ENCODE results near the gene KCNG2.

Gene KCNG2

DNA sequence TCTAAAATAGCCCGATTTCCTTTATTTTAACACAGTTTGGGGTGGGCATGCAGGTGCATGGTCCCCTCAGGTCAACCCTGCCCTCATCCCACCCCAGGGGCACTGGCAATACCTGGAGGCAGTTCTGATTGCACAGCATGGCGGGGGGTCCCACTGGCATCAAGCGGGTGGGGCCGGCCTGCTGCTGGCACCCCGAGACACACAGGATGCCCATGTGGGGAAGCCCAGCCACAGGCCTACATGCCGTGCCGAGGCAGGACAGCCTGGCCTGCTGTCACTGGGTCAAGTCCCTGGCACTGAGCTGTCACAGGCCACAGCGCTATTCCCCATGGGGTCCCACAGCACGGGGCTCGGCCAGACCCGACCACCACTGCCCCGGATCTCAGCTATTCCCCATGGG is 11.9 kb upstream of the KCNG2 start:
- no peak for DNase-seq (ENCODE audit: low read depth)

DNA sequence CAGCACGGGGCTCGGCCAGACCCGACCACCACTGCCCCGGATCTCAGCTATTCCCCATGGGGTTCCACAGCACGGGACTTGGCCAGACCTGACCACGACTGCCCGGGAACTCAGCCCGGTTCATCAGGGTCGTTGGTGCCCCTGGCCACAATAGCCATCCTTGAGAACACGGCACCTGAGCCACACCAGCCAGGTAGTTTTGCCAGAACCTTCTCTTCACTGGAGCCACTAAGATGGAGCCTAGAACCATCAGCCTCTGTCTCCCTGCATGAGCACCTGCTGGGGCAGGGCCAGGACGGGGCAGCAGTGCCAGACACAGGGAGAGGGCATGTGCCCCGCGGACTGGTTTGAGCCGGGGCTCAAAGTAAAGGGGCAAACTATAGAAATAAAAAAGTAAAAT is 11.4 kb upstream of the KCNG2 start:
- no peak for DNase-seq (ENCODE audit: low read depth)

DNA sequence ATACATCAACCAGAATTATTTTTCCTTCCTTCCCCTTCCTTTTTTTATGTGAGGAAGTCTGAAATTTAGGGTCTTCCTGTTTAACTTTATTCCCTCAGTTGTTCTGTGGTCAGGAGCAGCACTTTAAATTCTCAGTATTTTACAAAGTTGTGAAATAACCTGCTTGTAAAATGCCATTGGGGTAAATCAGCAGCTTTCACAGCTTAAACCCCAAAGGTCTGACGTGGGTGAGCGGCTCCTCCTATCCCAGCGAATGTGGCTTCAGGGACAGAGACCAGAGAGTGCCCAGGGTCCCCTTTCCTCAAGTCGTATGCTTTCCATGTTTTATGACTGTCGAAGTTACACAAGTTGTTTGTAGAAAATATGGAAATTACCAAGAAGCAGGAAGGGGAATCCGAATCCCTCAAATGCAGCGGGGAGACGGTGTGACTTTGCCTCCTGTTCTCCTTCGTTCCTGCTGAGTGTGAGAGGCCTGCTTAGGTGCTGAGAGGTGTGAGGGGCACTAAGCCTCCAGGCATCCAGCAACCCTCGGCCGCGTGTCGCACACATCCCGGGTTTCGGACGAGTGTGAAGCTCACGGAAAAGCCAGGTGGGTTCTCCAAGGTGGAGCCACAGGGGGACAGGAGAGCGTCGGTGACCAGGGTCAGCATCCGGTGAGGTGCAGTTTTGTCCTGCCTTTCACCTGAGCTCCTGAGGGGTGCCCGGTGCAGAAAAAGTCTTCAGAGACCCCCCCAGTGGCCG is 10.8 kb upstream of the KCNG2 start:
- peak; percentile 49 for DNase-seq (ENCODE audit: low read depth)

DNA sequence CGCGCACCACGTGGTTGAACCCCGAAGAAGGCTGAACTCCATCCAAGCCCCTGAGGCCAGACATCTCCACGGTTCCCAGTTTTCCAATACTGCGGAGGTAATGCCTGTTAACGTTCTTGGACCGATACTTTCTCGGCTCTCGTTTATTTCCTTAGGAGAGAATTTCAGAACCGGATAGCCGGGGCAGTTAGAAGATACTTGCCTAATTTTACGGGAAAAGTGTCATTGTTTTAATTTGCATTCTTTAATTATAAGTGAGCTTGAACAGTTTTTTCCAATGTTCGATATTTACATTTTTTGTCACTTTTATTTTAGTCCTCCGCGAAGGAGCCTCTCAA is 10.2 kb upstream of the KCNG2 start:
- no peak for DNase-seq (ENCODE audit: low read depth)

DNA sequence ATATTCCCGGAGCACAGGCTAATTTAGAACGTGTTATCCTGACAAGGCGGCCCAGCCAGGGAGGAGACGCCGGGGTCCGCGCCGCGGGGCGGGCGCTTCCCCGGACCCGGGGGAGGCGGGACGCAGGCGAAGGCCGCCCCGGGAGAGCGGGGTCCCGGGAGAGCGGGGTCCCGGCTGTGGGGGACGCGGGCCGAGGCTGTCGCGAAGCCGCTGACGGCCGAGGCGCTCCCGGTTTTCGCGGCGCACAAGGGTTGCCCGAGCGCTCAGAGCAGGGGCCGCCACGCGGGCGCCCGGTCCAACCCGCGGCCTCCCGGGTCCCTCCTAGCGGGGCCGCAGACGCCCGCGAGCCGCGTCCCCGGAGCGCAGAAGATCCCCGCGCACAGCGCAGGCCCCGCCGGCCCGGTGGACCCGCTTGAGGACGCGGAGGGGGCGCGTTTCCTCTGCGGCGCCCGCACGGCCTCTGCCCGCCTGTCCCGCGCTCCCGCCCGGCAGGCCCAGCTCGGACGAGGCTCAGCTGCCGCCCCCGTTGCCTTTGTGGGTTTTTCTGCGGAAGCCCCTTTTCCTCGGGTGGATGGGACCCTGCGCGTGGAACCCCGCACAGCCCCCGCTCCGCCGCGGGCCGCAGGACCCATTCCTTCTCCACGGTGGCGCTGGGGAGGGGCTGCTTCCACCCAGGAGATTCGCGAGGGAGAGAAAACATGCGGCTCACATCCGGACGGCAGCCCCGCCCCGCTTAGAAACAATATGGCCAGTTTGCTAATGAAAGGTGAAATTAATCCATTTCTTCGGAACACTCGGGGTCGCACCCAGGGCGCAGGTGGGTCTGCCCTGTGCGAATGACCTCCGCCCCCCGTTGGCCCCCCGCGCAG is 9.6 kb upstream of the KCNG2 start:
- DNase-seq (ENCODE audit: low read depth) = no peak

DNA sequence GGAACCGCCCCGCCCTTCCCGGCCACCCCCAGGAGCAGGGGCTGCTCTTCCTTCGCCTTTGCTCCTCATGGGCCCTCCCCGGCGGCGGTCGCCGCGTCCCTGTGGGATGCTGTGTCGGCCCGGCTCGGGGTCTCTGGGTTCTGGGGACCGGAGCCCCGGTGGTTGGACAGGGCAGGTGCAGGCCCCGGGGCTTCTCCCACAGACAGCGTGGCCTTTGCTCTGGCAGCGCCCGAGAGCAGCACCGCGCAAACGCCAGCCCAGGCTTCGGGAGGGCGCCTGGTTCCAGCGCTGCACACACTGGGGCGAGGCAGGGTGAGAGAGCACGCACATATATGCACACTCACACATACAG is 9.0 kb upstream of the KCNG2 start:
- DNase-seq (ENCODE audit: low read depth) = no peak

DNA sequence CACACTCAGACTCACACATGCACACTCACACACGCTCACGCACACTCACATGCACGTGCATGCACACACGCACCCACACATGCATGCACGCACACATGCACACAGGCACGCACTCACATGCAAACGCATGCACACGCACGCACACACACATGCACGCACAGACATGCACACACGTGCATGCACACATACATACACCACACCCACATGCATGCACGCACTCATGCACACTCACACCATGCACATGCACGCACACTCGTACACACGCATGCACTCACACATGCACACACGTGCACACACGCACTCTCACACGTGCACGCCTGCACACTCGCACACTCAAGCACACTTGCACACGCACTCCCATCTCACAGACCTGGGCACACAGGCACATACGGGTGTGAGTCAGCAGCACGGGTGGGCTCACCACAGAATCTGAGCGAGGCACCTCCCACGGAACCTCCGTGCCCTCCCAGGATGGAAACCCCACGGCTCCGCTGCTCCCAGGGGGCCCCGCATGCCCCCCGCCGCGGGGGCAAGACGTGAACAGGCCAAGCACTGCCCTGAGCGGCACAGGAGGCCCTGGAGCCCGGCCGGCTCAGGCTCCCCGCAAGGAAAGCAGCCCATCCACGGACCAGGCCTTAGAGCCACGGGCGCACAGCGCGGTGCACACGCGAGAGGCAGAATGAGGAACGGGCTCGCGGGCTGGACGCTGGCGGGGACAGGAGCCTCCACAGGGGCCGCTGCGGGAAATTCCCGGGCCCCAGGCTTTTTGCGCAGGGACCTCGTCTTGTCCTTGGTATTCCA is 8.4 kb upstream of the KCNG2 start:
- DNase-seq (ENCODE audit: low read depth) = no peak

DNA sequence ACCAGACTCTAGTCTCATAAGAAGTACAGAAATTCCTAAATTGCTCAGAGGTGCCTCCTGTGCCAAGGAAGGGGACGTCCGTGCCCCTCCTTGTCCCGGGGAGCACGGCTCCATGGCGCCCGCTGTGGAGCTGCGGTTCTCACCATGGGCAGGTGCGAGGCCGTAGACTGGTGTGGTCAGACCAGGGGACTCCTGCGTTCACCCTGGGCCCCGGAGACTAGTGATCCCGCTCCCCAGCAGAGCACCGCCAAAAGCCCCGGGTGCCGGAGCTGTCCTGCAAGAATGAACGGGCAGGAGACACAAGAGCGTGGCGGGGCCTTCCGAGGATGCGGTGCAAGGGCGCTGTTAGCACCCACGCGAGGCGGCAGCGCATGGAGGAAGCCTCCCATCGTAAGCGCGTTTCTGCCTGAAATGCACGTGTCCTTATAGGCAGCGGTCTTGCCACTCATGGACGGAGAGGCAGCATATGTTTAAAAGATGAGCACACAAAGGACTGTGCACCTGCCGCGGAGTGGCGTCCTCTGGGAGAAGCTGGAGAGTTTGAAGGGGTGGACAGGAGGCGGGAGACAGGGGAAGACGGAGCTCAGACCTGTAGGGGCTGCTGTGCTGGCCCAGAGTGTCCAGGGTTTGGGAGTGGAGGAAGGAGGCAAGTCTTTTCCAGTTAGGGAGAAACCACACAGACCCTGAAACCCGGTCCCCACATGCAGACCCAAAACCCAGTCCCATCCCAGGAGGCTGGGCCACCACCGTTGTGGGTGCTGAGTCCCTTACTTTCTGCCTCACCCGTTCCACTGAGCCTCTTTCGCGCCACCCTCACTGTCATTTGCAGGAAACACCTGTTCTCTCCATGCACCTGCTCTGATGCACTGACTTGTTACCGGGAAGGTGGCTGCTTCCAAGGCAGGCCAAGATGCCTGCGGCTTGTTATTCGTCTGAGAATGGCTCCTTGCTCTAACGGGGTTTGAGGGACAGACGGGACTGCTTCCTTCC is 7.5 kb upstream of the KCNG2 start:
- no peak for DNase-seq (ENCODE audit: low read depth)

DNA sequence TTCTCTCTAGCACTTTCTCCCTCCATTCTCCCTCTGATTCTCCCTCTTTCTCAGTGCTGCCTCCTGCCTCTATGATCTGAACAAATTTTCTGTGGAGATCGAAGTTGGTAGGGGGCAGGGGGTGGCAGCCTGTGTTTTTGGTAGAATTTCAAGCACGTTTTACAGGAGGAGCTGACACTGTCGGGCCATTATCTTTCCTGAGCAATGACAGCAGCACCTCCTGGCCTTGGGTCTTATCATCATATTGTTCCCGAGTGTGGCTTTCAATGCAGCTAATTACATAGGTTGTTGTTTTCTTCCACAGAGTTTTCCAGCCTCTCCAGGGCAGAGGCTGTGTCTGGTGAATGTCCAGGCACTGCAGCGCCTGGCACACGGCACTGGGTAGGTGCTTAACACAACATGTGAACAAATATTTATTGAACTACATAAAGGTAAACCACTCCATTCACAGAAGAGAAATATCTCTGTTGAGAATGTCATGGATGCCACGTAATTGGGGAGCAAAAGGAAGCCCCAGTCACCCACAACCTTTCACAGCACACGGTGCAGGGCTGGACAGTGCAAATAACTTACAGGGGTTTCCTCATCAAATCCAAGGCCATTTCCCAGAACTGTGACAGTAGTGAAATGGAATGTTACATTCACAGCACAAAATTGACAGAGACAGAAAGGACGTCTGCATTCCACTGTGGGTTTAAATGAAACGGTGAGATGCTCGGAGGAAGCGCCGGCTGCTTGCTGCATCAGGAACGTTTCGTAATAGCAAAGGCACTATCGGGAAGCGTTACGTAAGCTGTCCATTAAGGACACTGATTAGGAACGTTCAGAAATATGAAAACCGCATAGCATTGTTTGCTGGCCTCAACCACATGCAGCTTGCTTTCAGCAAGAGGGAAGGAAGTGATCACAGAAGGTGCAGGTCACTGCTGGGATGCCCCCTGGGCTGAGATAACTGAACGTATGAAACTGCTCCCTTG is 6.5 kb upstream of the KCNG2 start:
- DNase-seq (ENCODE audit: low read depth) = peak; percentile 99

DNA sequence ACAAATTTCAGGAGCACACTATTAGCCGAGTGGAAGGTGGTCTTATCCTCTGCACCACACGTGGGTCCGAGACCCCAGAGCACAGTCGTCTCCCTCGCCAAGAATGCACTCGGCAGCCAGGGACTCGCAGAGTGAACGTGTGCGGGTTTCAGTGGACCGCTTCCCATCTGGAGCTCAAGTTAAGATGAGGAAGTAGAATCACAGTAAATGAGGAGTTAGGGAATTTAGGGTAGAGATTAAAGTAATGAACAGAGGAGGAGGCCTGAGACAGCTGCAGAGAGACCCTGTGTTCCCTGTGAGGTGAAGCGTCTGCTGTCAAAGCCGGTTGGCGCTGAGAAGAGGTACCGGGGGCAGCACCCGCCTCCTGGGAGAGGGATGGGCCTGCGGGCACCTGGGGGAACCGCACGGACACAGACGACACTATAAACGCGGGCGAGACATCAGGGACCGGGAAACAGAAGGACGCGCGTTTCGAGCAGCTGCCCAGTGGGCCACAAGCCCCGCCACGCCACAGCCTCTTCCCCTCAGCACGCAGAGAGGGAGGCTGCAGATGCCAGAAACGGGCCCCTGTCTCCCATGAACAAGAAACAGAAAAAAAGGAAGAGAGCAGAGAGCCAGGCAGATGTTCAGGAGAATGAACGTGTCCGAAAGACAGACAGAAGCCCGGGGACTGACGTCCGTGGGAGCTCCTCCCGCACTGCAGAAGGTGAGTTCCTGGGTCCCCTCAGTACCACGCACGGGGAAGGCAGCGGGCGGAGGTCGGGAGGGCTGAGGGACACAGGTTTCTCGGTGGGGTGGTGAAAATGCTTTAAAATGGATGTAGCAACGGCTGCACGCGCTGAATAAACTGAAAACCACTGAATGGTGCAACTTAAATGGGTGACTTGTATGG is 5.4 kb upstream of the KCNG2 start:
- DNase-seq (ENCODE audit: low read depth) = no peak

DNA sequence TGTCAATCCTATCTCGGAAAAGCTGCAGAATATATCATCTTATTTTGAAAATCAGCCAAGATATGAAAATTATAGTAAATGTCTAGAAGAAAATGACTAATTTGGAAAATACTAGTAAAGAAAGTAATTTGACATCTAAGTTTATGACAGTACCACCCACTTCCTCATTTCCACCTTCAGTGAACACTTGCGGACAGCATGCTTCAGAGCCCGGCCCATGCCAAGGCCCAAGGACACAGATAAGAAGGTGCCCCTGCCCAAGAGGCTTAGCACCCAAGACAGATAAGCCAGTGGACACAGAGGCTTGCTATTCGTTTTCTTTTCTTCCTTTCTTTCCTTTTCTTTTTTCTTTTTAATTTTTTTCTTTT is 4.8 kb upstream of the KCNG2 start:
- no peak for DNase-seq (ENCODE audit: low read depth)

DNA sequence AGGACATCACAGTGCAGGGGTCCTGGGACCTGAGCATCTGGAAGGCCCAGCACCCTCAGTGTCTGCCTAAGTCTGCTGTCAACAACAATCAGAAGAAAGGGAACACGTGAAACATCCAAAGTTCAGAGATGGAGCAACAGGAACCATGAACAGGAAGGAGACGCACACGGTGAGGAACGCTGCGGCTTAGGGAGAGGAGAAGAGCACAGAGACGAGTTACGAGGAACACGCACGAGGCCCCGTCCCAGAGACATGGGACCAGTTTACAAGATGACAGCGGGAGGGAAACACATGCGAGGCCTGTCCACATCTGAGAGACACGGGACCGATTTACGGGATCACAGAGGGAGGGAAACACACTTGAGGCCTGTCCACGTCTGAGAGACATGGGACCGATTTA is 2.9 kb upstream of the KCNG2 start:
- no peak for DNase-seq (ENCODE audit: low read depth)

DNA sequence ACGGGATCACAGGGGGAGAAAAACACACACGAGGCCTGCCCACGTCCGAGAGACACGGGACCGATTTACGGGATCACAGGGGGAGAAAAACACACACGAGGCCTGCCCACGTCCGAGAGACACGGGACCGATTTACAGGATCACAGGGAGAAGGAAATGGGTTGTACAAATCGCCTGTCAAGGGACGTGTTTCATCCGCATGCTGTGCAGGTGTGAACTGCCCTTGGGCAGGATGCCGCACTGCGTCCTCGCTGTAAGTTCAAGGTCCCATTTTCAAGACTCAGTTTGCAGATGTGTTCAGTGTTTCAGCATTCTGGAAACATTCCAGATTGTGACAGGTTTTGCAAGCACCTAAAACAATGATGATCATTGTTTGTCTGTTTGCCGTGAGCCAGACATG is 2.3 kb upstream of the KCNG2 start:
- no peak for DNase-seq (ENCODE audit: low read depth)

DNA sequence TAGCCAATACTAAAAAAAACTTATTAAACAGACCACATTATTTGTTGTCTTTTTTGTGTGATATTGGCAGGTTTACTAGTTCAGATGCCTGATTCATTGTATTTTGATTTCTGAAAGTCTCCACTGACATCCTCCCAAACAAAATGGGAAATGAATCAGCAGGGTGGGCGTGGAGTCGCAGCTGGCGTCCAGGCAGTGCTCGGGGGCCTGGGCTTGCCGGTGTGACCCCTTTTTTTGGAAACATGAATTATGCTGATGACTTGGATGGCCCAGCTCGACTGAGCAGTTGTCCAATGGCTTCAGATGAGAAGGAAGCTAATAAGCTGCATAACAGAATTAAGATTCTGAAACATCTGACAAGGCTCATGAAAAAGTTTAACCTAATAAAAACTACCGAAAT is 1.7 kb upstream of the KCNG2 start:
- DNase-seq (ENCODE audit: low read depth) = no peak

DNA sequence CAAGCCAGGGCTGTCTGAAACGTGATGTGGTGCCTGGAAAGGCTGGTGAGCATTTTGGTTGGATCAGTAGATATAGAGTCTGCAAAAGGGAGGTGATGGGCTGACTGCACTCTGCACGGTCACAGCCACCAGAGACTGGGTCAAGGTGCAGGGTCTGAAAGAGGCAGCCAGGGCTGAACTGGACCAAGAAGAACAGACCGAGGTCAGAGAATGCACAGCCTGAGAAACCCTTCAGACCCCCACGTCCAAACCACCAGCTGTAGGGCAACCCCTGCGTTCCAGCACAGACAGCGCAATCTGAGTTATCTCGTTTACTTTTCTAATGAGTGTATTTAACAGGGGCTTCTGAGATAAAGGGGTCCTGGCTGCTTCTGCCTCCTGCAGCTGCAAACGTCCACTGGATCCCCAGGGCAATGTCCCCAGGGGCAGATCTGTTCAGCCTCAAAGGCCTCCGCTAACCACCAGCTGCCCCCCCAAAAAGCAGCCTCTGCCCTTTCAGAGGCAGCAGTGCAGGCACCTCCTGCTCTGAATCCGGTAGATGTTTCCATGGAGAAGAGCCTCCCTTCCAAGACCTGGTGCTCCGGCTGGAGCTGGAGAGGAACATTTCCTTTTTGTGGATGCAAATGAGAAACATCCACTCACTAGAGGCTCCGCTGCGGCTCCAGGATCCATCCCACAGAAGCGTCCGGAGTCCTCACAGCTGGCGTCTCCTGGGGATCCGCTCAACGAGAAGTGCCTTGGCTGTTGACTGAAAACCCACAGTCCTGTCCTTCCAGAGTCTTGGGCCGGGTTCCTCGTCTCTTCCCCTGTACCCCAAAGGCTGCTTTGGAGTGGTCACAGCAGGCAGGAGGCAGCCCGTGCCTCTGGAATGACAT is 970 bp upstream of the KCNG2 start:
- DNase-seq (ENCODE audit: low read depth) = no peak

DNA sequence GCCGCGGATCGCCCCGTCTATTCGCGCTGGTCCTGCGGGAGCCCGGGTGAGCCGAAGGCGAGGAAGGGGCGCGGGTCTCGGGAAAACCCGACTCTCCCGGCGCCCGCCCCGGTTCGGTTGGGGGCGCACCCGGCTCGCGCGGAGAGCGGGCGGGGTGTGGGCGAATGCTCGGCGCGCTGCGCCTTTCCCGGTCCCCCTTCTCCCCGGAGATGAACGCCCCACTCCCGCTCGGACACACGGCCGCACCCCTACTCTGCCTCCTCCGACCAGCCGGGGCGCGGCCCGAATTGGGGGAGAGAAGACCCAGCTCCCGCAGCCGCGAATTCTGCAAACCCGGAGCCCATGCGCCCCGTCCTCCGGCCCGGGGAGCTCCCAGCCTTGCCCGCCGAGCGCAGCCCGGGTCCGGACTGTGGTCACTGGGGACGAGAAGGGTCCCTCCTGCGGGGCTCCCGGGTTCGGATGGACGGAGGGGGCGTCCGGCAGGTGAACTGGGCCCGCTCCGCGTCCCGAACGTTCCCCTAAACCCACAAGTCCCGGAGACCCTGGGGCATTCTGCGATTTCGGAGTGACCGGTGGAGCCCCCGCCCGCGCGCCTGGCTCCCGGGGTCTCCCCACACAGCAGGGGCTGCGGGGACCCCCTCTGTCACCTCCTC is 734 bp downstream of the KCNG2 start:
- DNase-seq (ENCODE audit: low read depth) = no peak

DNA sequence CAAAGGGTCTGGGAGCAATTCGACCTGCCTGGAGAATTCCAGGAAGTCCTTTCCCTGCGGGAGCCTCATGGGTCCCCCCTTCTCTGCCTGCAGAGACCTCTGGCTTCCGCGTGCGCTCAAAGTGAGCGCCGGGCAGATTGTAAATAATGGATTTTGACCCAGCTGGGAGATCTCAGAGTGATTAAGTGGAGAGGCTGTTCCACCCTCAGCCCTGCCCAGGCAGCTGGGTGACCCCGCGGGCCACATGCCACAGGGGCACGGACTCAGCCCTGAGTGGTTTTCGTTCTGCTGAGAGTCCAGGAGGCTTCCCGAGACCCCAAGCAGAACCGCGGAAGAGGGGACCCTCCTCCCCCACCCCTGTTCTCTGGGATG is 1.2 kb downstream of the KCNG2 start:
- DNase-seq (ENCODE audit: low read depth) = peak; percentile 7
